ENCODE measurements around the gene TEF.

DNA sequence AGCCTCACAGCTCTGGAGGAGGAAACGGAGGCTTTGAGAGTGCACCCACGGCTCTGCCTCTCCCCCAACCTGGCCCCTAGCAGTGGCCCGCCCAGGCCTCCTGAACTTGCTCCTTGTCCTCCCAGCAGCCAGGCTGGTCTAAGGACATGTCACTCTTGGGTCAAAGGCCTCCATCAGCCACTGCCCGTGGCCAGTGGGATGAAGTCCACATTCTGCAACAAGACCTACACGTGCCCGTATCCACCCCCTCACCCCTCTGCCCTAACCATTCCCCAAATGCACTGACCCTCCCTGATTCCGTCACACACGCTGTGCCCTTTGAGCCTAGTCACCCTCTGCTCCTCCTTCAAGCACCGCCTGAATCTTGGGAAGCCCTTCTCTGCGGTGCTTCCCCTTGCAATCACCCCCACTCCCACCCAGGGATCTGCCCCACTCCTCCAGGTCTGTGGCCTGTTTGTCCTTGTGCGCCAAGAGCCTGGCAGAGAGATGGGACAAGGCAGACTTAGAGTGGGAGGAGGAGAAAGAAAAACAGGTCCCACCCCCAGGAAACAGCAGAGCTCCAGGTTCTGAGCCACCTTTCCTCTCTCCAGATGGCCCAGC lies 37.5 kb upstream of the TEF start:
- TF ChIP-seq POLR2A (IDR thresholded peaks at IDR 0.05; ENCODE audit: low read depth): no peak
- TF ChIP-seq CTCF (IDR thresholded peaks at IDR 0.05): no peak
- TF ChIP-seq EP300 (IDR thresholded peaks at IDR 0.05): no peak

Data from esophagus muscularis mucosa (tissue), 4 donors.